ENCODE measurements around the gene CCL21.

CCL21 gene

DNA sequence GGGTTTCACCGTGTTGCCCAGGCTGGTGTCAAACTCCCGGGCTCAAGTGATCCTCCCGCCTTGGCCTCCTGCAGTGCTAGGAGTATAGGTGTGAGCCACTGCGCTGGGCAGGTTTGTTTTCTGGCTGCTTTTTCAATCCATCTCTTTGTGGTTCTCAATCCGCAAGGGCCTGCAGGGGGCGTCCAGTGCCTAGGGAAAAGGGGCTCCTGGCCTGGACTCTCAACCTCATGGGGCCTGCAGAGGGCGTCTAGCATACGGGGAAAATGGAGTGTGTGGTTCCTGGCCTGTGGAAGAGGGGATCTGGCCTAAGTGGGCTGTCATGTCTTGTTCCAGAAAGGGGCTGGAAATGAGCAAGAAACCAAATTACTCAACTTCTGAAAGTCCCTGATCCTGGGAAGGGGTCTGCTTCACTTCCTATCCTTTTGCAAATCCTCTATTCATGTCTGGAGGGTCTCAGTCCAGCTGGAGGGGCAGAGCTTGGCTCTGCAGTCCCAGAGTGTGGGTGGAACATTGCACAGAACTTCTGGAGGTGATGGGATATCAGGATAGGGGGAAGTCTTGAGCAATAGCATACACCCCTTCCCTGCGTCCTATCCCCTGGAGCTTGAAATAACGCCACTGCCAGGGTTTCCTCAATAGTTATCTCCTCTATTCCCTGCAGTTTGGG, 34.8 kb downstream of the CCL21 start:
- in situ Hi-C loops (cut with MboI; ENCODE audit: low sequenced_read_pairs), result no loop called here

DNA sequence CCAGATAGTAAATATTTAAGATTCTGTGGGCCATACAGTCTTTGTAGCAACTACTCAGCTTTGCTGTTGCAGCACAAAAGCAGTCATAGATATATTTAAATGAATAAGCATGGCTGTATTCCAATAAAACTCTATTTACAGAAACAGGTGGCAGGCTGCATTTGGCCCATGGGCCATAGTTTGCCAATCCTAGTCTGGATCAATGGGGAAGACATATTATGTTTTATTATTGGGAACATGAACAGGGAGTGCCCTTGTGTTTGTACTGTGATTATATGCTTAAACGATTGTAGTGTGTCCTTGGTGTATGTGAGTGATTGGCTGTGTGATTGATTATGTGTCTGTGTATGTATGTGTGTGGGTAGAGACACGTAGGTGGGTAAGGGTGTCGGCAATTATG, 35.5 kb downstream of the CCL21 start:
- in situ Hi-C loops (cut with MboI; ENCODE audit: low sequenced_read_pairs), result loop anchor here (25.0 kb wide), 1 partner anchor 438 kb away; the partner anchor contains the start of genes ATOSB and STOML2

- in situ Hi-C loops (cut with MboI; ENCODE audit: low sequenced_read_pairs), result loop anchor here (25.0 kb wide), 1 partner anchor 441 kb away; the partner anchor contains the start of genes ATOSB and STOML2
Measured at GRCh38 chr9:34671307-34671706, 38.6 kb downstream of the CCL21 start.

DNA sequence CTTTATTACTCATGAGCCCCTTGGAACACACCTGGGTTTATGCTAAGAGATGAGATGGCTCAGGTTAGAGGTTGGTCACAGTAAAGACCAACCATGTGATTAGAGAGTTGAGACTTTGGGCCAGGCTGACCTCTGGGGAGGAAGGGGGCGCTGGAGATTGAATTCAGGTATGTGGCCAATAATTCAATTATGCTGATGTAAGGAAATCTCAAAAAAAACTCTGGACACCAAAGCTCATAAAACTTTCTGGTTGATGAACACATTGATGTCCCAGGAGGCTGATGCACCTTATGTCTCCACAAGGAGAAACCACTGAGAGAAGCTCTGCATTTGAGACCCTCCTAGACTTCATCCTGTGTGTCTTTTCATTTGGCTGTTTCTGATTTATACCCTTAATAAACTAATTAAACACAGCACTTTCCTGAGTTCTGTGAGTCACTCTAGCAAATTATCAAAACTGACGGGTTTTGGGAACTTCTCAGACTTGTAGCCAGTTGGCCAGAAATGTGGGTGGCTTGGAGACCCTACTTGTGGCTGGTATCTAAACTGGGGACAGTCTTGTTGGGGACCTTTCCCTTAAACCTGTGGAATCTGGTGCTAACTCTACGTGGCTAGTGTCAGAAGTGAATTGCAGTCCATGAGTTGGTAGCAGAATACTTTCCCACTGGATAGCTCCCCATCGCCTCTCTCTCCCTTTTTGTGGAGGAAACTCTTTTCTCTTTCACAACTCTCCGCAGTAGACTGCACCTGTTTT, 40.0 kb downstream of the CCL21 start:
- in situ Hi-C loops (cut with MboI; ENCODE audit: low sequenced_read_pairs), result loop anchor here (25.0 kb wide), 1 partner anchor 442 kb away; the partner anchor contains the start of genes ATOSB and STOML2

DNA sequence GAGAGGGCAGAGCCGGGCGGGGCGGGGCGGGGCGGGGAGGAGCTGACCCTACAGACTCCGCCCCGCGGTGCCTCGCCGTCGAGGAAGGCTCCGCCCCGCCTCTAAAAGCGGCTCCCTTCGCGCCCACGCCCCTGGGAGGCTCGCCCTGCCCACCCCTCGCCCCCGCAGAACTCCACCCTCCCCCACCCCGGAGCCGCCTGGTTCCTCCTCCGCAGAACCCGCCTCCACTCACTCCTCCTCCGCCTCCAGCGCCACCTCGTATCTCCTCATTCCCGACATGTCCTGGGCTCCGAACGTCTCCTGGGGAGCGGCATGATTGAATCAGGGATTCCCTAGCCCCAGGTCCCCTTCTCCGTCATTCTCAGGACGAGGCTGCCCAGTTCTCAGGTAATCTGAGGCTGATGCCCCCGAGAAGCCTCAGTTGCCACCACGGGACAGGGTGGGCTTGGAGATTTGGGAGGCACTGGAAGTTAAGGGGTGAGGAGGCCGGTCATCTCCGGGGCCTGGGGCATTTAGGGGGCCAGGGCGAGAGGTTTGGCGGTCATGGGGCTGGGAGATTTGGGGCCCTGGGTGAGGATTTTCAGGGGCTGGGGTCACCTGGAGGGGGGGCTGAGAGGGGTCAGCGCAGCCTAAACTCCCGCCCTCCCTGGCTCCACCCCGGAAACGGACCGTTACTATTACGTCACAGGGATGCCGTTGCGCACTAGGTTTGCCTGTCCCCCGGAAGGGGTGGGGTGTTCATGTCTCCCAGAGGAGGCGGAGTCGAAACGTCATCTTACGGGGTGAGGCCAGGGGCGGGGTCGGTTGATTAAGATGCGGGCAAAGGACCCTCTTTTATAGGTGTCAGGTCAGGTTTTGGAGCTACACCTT, 44.3 kb downstream of the CCL21 start:
- in situ Hi-C loops (cut with MboI; ENCODE audit: low sequenced_read_pairs), result loop anchor here (25.0 kb wide), 1 partner anchor 447 kb away; the partner anchor contains the start of genes ATOSB and STOML2

- in situ Hi-C loops (cut with MboI; ENCODE audit: low sequenced_read_pairs), result loop anchor here (25.0 kb wide), 1 partner anchor 447 kb away; the partner anchor contains the start of genes ATOSB and STOML2
Measured at GRCh38 chr9:34665067-34665380, 44.9 kb downstream of the CCL21 start.

- in situ Hi-C loops (cut with MboI; ENCODE audit: low sequenced_read_pairs), result loop anchor here (25.0 kb wide), 1 partner anchor 448 kb away; the partner anchor contains the start of genes ATOSB and STOML2
Measured at GRCh38 chr9:34664281-34665066, 45.5 kb downstream of the CCL21 start.

DNA sequence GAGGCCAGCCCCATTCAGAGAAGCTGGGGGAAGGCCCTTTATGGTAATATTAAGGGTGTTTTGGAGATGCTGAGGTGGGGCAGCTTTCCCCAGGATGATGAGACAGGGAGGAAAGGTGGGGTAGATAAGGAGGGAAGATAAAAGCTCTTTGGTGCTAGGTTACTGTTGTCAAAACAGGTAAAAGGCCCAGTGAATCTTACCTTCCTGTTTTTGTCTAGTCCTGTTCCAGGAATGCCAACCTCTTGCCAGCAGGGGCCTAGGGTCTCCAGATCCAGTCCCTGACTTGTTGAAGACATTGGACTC, 46.7 kb downstream of the CCL21 start:
- in situ Hi-C loops (cut with MboI; ENCODE audit: low sequenced_read_pairs), result loop anchor here (25.0 kb wide), 1 partner anchor 449 kb away; the partner anchor contains the start of genes ATOSB and STOML2

DNA sequence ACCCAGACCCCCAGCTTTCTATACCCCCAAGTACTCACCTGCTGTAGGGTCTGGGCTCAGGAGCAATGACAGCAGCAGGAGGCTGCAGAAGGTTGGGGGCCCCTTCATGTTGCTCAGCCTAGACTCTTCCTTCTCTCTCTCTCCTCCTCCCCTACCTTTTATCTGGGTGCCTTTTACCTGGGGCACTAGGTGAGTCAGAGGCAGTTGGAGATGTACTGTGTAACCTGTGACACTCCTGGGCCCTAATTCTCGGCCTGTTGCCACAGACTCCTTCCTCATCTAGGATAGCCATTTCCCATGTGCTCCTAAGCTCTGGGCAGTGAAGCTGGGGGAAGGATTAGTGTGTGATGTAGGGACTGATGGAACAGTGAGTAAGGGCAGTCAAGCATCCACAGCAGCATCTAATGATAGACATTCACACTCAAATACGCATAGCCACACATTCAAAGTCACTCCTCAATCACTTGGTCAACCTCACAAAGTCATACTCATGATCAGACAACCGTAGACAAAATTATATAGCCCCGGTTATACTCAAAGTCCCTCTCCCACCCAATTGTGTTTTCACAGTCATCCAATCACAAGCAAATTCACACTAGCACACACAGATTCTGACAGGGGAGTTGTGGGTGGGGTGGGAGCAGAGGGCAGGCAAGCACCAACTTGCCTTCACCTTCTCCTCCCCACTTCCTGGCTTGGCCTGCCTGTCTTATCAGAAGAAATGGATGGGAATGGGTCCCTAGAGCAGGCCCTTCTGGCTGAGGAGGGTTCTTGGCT, 47.2 kb downstream of the CCL21 start, which contains the start of gene CCL27:
Gene CCL27, minus strand, starts transcription at position 132 of the 777 bp plus-strand sequence. Its CDS starts 24 bp downstream, at position 108.
- in situ Hi-C loops (cut with MboI; ENCODE audit: low sequenced_read_pairs), result loop anchor here (25.0 kb wide), 1 partner anchor 450 kb away; the partner anchor contains the start of genes ATOSB and STOML2

GRCh38 chr9:34659592-34660253, 50.2 kb downstream of the CCL21 start:
- in situ Hi-C loops (cut with MboI; ENCODE audit: low sequenced_read_pairs), result loop anchor here (25.0 kb wide), 1 partner anchor 453 kb away; the partner anchor contains the start of genes ATOSB and STOML2
